HepG2 (cell line): Measurements from ENCODE around the gene GNG7. TPM values are rescaled to one million over a fixed set of nuclear protein-coding genes. Genes with fewer than 3 reads are reported as not detected.

Experiments used
- ATF1 ChIP-seq: IDR thresholded peaks from 2 replicates; pipeline ENCODE4 v1.6.1; 2016; ENCODE audit warnings: mild to moderate bottlenecking, control low read depth
- ATM ChIP-seq: fragments of 450-650 bp; IDR thresholded peaks from 2 replicates; pipeline ENCODE4 v1.7.1; 2017; ENCODE audit warnings: mild to moderate bottlenecking, borderline replicate concordance
- ELF1 ChIP-seq: sonication (generic); formaldehyde crosslinking; IDR thresholded peaks from 2 replicates; pipeline ENCODE4 v1.4.0; 2020; ENCODE audit warnings: missing genetic modification reagents
- EZH2 ChIP-seq: conservative IDR thresholded peaks from 2 replicates; pipeline ENCODE4 v1.6.1; 2012; ENCODE audit warnings: mild to moderate bottlenecking, low read depth, low read length, moderate library complexity
- GZF1 ChIP-seq: sonication (generic); formaldehyde crosslinking; IDR thresholded peaks from 2 replicates; pipeline ENCODE4 v1.5.1; 2020; ENCODE audit warnings: mild to moderate bottlenecking, missing genetic modification reagents
- KLF6 ChIP-seq: IDR thresholded peaks from 2 replicates; pipeline ENCODE4 v1.8.0; 2016; ENCODE audit warnings: missing biosample characterization, missing genetic modification reagents
- MTF2 ChIP-seq: sonication (generic); formaldehyde crosslinking; IDR thresholded peaks from 2 replicates; pipeline ENCODE4 v1.5.0; 2020; ENCODE audit warnings: missing genetic modification reagents, borderline replicate concordance
- PCBP1 ChIP-seq: fragments of 200-400 bp; formaldehyde crosslinking; IDR thresholded peaks from 2 replicates; pipeline ENCODE4 v1.6.1; 2017; ENCODE audit warnings: mild to moderate bottlenecking, low read depth, low read length, borderline replicate concordance
- REPIN1 ChIP-seq: sonication (generic); formaldehyde crosslinking; IDR thresholded peaks from 2 replicates; pipeline ENCODE4 v1.8.0; 2022; ENCODE audit warnings: missing genetic modification reagents, low read depth, mild to moderate bottlenecking, borderline replicate concordance
- SP5 ChIP-seq: IDR thresholded peaks from 2 replicates; pipeline ENCODE4 v1.6.1; 2016; ENCODE audit warnings: low read depth, borderline replicate concordance
- ZNF121 ChIP-seq: sonication (generic); formaldehyde crosslinking; IDR thresholded peaks from 2 replicates; pipeline ENCODE4 v1.5.0; 2020; ENCODE audit warnings: mild to moderate bottlenecking, missing genetic modification reagents
- ZNF317 ChIP-seq: sonication (generic); formaldehyde crosslinking; IDR thresholded peaks from 2 replicates; pipeline ENCODE4 v1.5.0; 2020; ENCODE audit warnings: mild to moderate bottlenecking, missing genetic modification reagents
- ZNF350 ChIP-seq: sonication (generic); formaldehyde crosslinking; IDR thresholded peaks from 2 replicates; pipeline ENCODE4 v1.4.0; 2020; ENCODE audit warnings: mild to moderate bottlenecking, low read depth, missing genetic modification reagents, borderline replicate concordance
- ZNF562 ChIP-seq: sonication (generic); formaldehyde crosslinking; IDR thresholded peaks from 2 replicates; pipeline ENCODE4 v1.8.0; 2022; ENCODE audit warnings: missing genetic modification reagents, borderline replicate concordance
- ZNF597 ChIP-seq: sonication (generic); formaldehyde crosslinking; IDR thresholded peaks from 2 replicates; pipeline ENCODE4 v1.5.0; 2020; ENCODE audit warnings: missing genetic modification reagents
- ZNF615 ChIP-seq: sonication (generic); formaldehyde crosslinking; IDR thresholded peaks from 2 replicates; pipeline ENCODE4 v1.5.0; 2020; ENCODE audit warnings: mild to moderate bottlenecking, missing genetic modification reagents, borderline replicate concordance
- ZNF639 ChIP-seq: conservative IDR thresholded peaks from 2 replicates; pipeline ENCODE4 v1.6.1; 2018; ENCODE audit warnings: missing genetic modification reagents
- ZNF775 ChIP-seq: sonication (generic); formaldehyde crosslinking; IDR thresholded peaks from 2 replicates; pipeline ENCODE4 v1.4.0; 2020; ENCODE audit warnings: missing genetic modification reagents, mild to moderate bottlenecking, moderate library complexity, borderline replicate concordance
- ZNF816 ChIP-seq: sonication (generic); formaldehyde crosslinking; IDR thresholded peaks from 2 replicates; pipeline ENCODE4 v1.8.0; 2022; ENCODE audit warnings: missing genetic modification reagents, mild to moderate bottlenecking, borderline replicate concordance
- polyA plus RNA-seq, 8 experiments: library from polyadenylated mRNA; depleted of rRNA in 3 of 8; stranded (reverse) in 7 of 8; unstranded in 1 of 8; fragments of >200 nt; fragmentation: Illumina TruSeq in 4 of 8; extraction: Trizol in 4 of 8; gene quantifications; 2 replicates each; pipeline versions ENCODE4 v1.2.1 to v1.2.3, GENCODE V29; 2011 to 2016; ENCODE audit warnings: low read depth in 4 of 8, missing spikeins in 1 of 8, mixed read lengths in 1 of 8; ENCODE audit not compliant: insufficient read depth in 1 of 8
- total RNA-seq, 5 experiments: library from RNA; depleted of rRNA; stranded (reverse); fragments of >200 nt; fragmentation: Illumina TruSeq; extraction: Trizol; gene quantifications; 2 replicates each; pipeline ENCODE4 v1.2.3, GENCODE V29; 2016; ENCODE audit warnings: low read depth in 1 of 5
- TF ChIP-seq, protein P1 (sequence below): sonication (generic); formaldehyde crosslinking; IDR thresholded peaks from 2 replicates; pipeline ENCODE4 v1.4.0; 2020; ENCODE audit warnings: low read depth, missing genetic modification reagents
- TF ChIP-seq, protein P2 (sequence below): sonication (generic); formaldehyde crosslinking; IDR thresholded peaks from 2 replicates; pipeline ENCODE4 v1.4.0; 2020; ENCODE audit warnings: low read depth, mild to moderate bottlenecking, missing genetic modification reagents

Gene GNG7
- total and polyA plus RNA-seq, 2 of the 13 experiments (the other 11 are each of a cell fraction or from before 2014, with no cell fraction given), result 1.4 to 3.3 TPM

GRCh38 chr19:2739602-2740313, 37.3 kb upstream of the GNG7 start, which contains the start of gene SLC39A3 (continued):
- TF ChIP-seq ZNF597 (CRISPR knock-in tag) (no peak), GZF1 (CRISPR knock-in tag) (peak; percentile 64; the same call in 1 of the 2 replicates), ZNF615 (CRISPR knock-in tag) (peak; percentile 98), ZNF816 (CRISPR knock-in tag) (peak; percentile 97), ATF1 (0 out of 2 replicates have a peak, but pooled peaks have one; percentile 44), ZNF317 (CRISPR knock-in tag) (peak; percentile 92), KLF6 (CRISPR knock-in tag) (peak; percentile 99), ZNF121 (peak; percentile 50), ZNF562 (CRISPR knock-in tag) (peak; percentile 49; the same call in 1 of the 2 replicates), ZNF775 (CRISPR knock-in tag) (no peak), ELF1 (CRISPR knock-in tag) (peak; percentile 85), EZH2 (no peak), SP5 (peak; percentile 53; the same call in 1 of the 2 replicates), ZNF350 (CRISPR knock-in tag) (peak; percentile 88; the same call in 1 of the 2 replicates), MTF2 (peak; percentile 88; the same call in 1 of the 2 replicates), PCBP1 (peak; percentile 79; the same call in 1 of the 2 replicates), REPIN1 (CRISPR knock-in tag) (peak; percentile 98), ATM (no peak), ZNF639 (CRISPR knock-in tag) (peak; percentile 97)
- TF ChIP-seq, protein P1, sequence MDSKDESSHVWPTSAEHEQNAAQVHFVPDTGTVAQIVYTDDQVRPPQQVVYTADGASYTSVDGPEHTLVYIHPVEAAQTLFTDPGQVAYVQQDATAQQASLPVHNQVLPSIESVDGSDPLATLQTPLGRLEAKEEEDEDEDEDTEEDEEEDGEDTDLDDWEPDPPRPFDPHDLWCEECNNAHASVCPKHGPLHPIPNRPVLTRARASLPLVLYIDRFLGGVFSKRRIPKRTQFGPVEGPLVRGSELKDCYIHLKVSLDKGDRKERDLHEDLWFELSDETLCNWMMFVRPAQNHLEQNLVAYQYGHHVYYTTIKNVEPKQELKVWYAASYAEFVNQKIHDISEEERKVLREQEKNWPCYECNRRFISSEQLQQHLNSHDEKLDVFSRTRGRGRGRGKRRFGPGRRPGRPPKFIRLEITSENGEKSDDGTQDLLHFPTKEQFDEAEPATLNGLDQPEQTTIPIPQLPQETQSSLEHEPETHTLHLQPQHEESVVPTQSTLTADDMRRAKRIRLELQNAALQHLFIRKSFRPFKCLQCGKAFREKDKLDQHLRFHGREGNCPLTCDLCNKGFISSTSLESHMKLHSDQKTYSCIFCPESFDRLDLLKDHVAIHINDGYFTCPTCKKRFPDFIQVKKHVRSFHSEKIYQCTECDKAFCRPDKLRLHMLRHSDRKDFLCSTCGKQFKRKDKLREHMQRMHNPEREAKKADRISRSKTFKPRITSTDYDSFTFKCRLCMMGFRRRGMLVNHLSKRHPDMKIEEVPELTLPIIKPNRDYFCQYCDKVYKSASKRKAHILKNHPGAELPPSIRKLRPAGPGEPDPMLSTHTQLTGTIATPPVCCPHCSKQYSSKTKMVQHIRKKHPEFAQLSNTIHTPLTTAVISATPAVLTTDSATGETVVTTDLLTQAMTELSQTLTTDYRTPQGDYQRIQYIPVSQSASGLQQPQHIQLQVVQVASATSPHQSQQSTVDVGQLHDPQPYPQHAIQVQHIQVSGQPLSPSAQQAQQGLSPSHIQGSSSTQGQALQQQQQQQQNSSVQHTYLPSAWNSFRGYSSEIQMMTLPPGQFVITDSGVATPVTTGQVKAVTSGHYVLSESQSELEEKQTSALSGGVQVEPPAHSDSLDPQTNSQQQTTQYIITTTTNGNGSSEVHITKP (CRISPR knock-in tag), result peak; percentile 90
- TF ChIP-seq, protein P2, sequence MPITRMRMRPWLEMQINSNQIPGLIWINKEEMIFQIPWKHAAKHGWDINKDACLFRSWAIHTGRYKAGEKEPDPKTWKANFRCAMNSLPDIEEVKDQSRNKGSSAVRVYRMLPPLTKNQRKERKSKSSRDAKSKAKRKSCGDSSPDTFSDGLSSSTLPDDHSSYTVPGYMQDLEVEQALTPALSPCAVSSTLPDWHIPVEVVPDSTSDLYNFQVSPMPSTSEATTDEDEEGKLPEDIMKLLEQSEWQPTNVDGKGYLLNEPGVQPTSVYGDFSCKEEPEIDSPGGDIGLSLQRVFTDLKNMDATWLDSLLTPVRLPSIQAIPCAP (CRISPR knock-in tag), result no peak; the same call in 1 of the 2 replicates
